ENCODE data around the gene PGAP3. TPM values are rescaled to one million over a fixed set of nuclear protein-coding genes. Genes with fewer than 3 reads are reported as not detected.
A peak's percentile ranks its signal among the peaks of the same experiment; 100 is the strongest.

PGAP3 gene
- total RNA-seq, 4 donors from 2014 or later = 19.9 to 82.6 (median 46.2) TPM

GRCh38 chr17:39655105-39655504 is 32.8 kb downstream of the PGAP3 start:
- intact Hi-C loops (cut with DNase I; ENCODE audit: low total_unique reads) = loop anchor here (10.0 kb wide), 1 partner anchor 70 kb away; no protein-coding TSS in a partner anchor
- TF ChIP-seq POLR2AphosphoS5 (IDR thresholded peaks at IDR 0.05) (no peak), CTCF (IDR thresholded peaks at IDR 0.05) (no peak)
- Histone ChIP-seq H3K27me3 (no peaks in the 10 kb centered on the region), H3K36me3 (peaks cover 0 to 15% (median 4%) of the 10 kb centered on the region in 4 donors), H3K4me3 (no peak overlapping the region), H3K4me1 (peaks cover 12 to 42% (median 26%) of the 10 kb centered on the region in 4 donors), H3K27ac (no peak overlapping the region), H3K9me3 (no peaks in the 10 kb centered on the region)
- 83 to 88% methylated on average over 1 to 2 of the region's 2 CpGs for WGBS, 2 donors (ENCODE audit: low coverage in 1 of 2)
- in situ Hi-C loops (cut with MboI; ENCODE audit: low pct_ligation_motif_present in 1 of 4, low pct_unique_long_range_greater_than_20kb in 1 of 4, low sequenced_read_pairs in 3 of 4) = no loop called here
- DNase-seq = no peak

GRCh38 chr17:39653662-39654331 is 34.1 kb downstream of the PGAP3 start:
- in situ Hi-C loops (cut with MboI; ENCODE audit: low pct_ligation_motif_present in 1 of 4, low pct_unique_long_range_greater_than_20kb in 1 of 4, low sequenced_read_pairs in 3 of 4) (no loop called here), intact Hi-C loops (cut with DNase I; ENCODE audit: low total_unique reads) (loop anchor here (10.0 kb wide), 1 partner anchor 69 kb away; no protein-coding TSS in a partner anchor)
- Histone ChIP-seq H3K36me3 (peaks cover 0 to 11% (median 4%) of the 10 kb centered on the region in 4 donors), H3K9me3 (no peaks in the 10 kb centered on the region), H3K27me3 (no peaks in the 10 kb centered on the region), H3K4me3 (no peak overlapping the region), H3K27ac (peak overlapping the region in 3 of 4 donors; percentile 71 to 84 (median 77)), H3K4me1 (peaks cover 12 to 38% (median 26%) of the 10 kb centered on the region in 4 donors)
- WGBS, 2 donors (ENCODE audit: low coverage in 1 of 2) = 14 to 59% methylated on average over 2 to 14 of the region's 14 CpGs
- peak; percentile 85 for DNase-seq
- TF ChIP-seq POLR2AphosphoS5 (IDR thresholded peaks at IDR 0.05) (peak in 1 of 3 donors; percentile 9), POLR2A (IDR thresholded peaks at IDR 0.05) (no peak), EP300 (IDR thresholded peaks at IDR 0.05; ENCODE audit: low read depth) (no peak), CTCF (IDR thresholded peaks at IDR 0.05) (peak; percentile 69 to 88 (median 81))

GRCh38 chr17:39653316-39653661 is 34.6 kb downstream of the PGAP3 start:
- H3K4me1 ChIP-seq = peaks cover 12 to 38% (median 26%) of the 10 kb centered on the region in 4 donors
- no peak overlapping the region for H3K4me3 ChIP-seq
- H3K9me3 ChIP-seq = no peaks in the 10 kb centered on the region
- no peaks in the 10 kb centered on the region for H3K27me3 ChIP-seq
- 64% methylated on average over 7 of the region's 12 CpGs; no CpG with 5 or more reads in 1 of the 2 donors for WGBS, 2 donors (ENCODE audit: low coverage in 1 of 2)
- peaks cover 0 to 11% (median 4%) of the 10 kb centered on the region in 4 donors for H3K36me3 ChIP-seq
- no peak for DNase-seq
- in situ Hi-C loops (cut with MboI; ENCODE audit: low pct_ligation_motif_present in 1 of 4, low pct_unique_long_range_greater_than_20kb in 1 of 4, low sequenced_read_pairs in 3 of 4) (no loop called here), intact Hi-C loops (cut with DNase I; ENCODE audit: low total_unique reads) (loop anchor here (10.0 kb wide), 1 partner anchor 68 kb away; no protein-coding TSS in a partner anchor)
- H3K27ac ChIP-seq = peak overlapping the region; percentile 71 to 84 (median 78)
- TF ChIP-seq POLR2AphosphoS5 (IDR thresholded peaks at IDR 0.05) = no peak
- TF ChIP-seq EP300 (IDR thresholded peaks at IDR 0.05; ENCODE audit: low read depth) = no peak
- TF ChIP-seq POLR2A (IDR thresholded peaks at IDR 0.05) = no peak
- TF ChIP-seq CTCF (IDR thresholded peaks at IDR 0.05) = no peak

- DNase-seq = no peak
- intact Hi-C loops (cut with DNase I; ENCODE audit: low total_unique reads) (loop anchor here (10.0 kb wide), 1 partner anchor 68 kb away; no protein-coding TSS in a partner anchor), in situ Hi-C loops (cut with MboI; ENCODE audit: low pct_ligation_motif_present in 1 of 4, low pct_unique_long_range_greater_than_20kb in 1 of 4, low sequenced_read_pairs in 3 of 4) (no loop called here)
- Histone ChIP-seq H3K36me3 (peaks cover 0 to 10% (median 4%) of the 10 kb centered on the region in 4 donors), H3K4me3 (no peak overlapping the region), H3K27me3 (no peaks in the 10 kb centered on the region), H3K27ac (peak overlapping the region; percentile 71 to 84 (median 78)), H3K9me3 (no peaks in the 10 kb centered on the region), H3K4me1 (peaks cover 12 to 38% (median 26%) of the 10 kb centered on the region in 4 donors)
- TF ChIP-seq POLR2AphosphoS5 (IDR thresholded peaks at IDR 0.05) (no peak), CTCF (IDR thresholded peaks at IDR 0.05) (peak in 2 of 5 experiments; percentile 2 to 34)
- WGBS, 2 donors (ENCODE audit: low coverage in 1 of 2) = 43 to 49% methylated on average over 2 to 7 of the region's 7 CpGs
Observed at GRCh38 chr17:39652587-39653315, 35.1 kb downstream of the PGAP3 start.

All from transverse colon (tissue), 4 donors.